Activated naive CD8-positive, alpha-beta T cell treated with anti-CD3 and anti-CD28 coated beads, Interleukin-2, amount 10 ng/mL, durations not matched to agents 7 days and 5 days (primary cell): Measurements from ENCODE around the gene CARD18. TPM values are rescaled to one million over a fixed set of nuclear protein-coding genes. Genes with fewer than 3 reads are reported as not detected.
A peak's percentile ranks its signal among the peaks of the same experiment; 100 is the strongest.
"Not testable (repeated sequence)": the region's sequence is repeated elsewhere in the genome, so short reads cannot be mapped to it uniquely, and the experiment has no call there.

Experiments
- ATAC-seq: fragments of 150-1000 bp; cut with Tn5 transposase; one replicate; pipeline ENCODE4 v1.10.0; 2021; ENCODE audit warnings: low read depth, moderate library complexity
- POLR2A ChIA-PET: fragments of 350-600 bp; sonication (Branson Sonifier 250); formaldehyde crosslinking; loops from one replicate; lab custom pipeline; 2021; ENCODE audit warnings: antibody characterized with exemption; lab: Charles Lee
- DNase-seq: peaks from one replicate; pipeline ENCODE4 v3.0.0; 2021
- H3K27ac Mint-ChIP-seq: one replicate; pipeline ENCODE4 v1.8.0; 2022; ENCODE audit warnings: mild to moderate bottlenecking, mixed read lengths
- H3K27me3 Mint-ChIP-seq: one replicate; pipeline ENCODE4 v1.8.0; 2022; ENCODE audit warnings: mild to moderate bottlenecking, moderate library complexity, mixed read lengths
- H3K36me3 Mint-ChIP-seq: one replicate; pipeline ENCODE4 v1.8.0; 2021; ENCODE audit warnings: mild to moderate bottlenecking, mixed read lengths
- H3K4me1 Mint-ChIP-seq: one replicate; pipeline ENCODE4 v1.8.0; 2021; ENCODE audit warnings: mixed read lengths
- H3K4me3 Mint-ChIP-seq: one replicate; pipeline ENCODE4 v1.8.0; 2022; ENCODE audit warnings: mild to moderate bottlenecking, moderate library complexity, mixed read lengths
- H3K9me3 Mint-ChIP-seq: one replicate; pipeline ENCODE4 v1.8.0; 2021; ENCODE audit warnings: mixed read lengths
- total RNA-seq, 2 experiments: library from RNA; stranded (reverse); gene quantifications; one replicate each; pipeline ENCODE4 v1.2.3, GENCODE V29; 2021

CARD18 gene
- total RNA-seq, 2 experiments from 2014 or later: not detected

- POLR2A ChIA-PET: no interaction called here
- H3K4me1 Mint-ChIP-seq: peaks cover 12% of the 10 kb centered on the region
- H3K27me3 Mint-ChIP-seq: peaks cover 10% of the 10 kb centered on the region
- H3K27ac Mint-ChIP-seq: no peak overlapping the region
- no peak for ATAC-seq
- peaks cover 8% of the 10 kb centered on the region for H3K9me3 Mint-ChIP-seq
- DNase-seq: no peak
- peaks cover 7% of the 10 kb centered on the region for H3K36me3 Mint-ChIP-seq
- no peak overlapping the region for H3K4me3 Mint-ChIP-seq
Observed at GRCh38 chr11:105111145-105111944, 28.2 kb downstream of the CARD18 start.

- peaks cover 8% of the 10 kb centered on the region for H3K9me3 Mint-ChIP-seq
- peaks cover 7% of the 10 kb centered on the region for H3K36me3 Mint-ChIP-seq
- DNase-seq: no peak
- peaks cover 12% of the 10 kb centered on the region for H3K4me1 Mint-ChIP-seq
- peak overlapping the region; percentile 4 for H3K4me3 Mint-ChIP-seq
- POLR2A ChIA-PET: no interaction called here
- H3K27me3 Mint-ChIP-seq: peaks cover 7% of the 10 kb centered on the region
- ATAC-seq: no peak
- H3K27ac Mint-ChIP-seq: no peak overlapping the region
Observed at GRCh38 chr11:105110688-105111030, 28.9 kb downstream of the CARD18 start.

GRCh38 chr11:105109855-105110687, 29.5 kb downstream of the CARD18 start:
- Mint-ChIP-seq H3K27me3 (peaks cover 6% of the 10 kb centered on the region), H3K4me3 (no peak overlapping the region), H3K9me3 (peaks cover 9% of the 10 kb centered on the region), H3K36me3 (peaks cover 7% of the 10 kb centered on the region), H3K4me1 (peaks cover 12% of the 10 kb centered on the region), H3K27ac (no peak overlapping the region)
- ATAC-seq: no peak
- no peak for DNase-seq
- POLR2A ChIA-PET: no interaction called here

- Mint-ChIP-seq H3K4me3 (no peak overlapping the region), H3K9me3 (peaks cover 12% of the 10 kb centered on the region), H3K36me3 (peaks cover 7% of the 10 kb centered on the region), H3K27me3 (peaks cover 6% of the 10 kb centered on the region), H3K27ac (no peak overlapping the region), H3K4me1 (peaks cover 12% of the 10 kb centered on the region)
- POLR2A ChIA-PET: no interaction called here
- no peak for ATAC-seq
- DNase-seq: no peak
Observed at GRCh38 chr11:105109321-105109720, 30.2 kb downstream of the CARD18 start.

- DNase-seq: no peak
- Mint-ChIP-seq H3K27ac (no peak overlapping the region), H3K9me3 (peaks cover 9% of the 10 kb centered on the region)
Observed at GRCh38 chr11:105108247-105108646, 31.3 kb downstream of the CARD18 start.

GRCh38 chr11:105107226-105107825, 32.2 kb downstream of the CARD18 start:
- H3K9me3 Mint-ChIP-seq, POLR2A ChIA-PET, DNase-seq, H3K27ac Mint-ChIP-seq, H3K27me3 Mint-ChIP-seq, H3K4me3 Mint-ChIP-seq, H3K36me3 Mint-ChIP-seq, ATAC-seq: not testable (repeated sequence)
- peaks cover 12% of the 10 kb centered on the region for H3K4me1 Mint-ChIP-seq

More at GRCh38 chr11:105108247-105108646, 31.3 kb downstream of the CARD18 start:
- H3K27me3 Mint-ChIP-seq: peaks cover 2% of the 10 kb centered on the region
- POLR2A ChIA-PET: no interaction called here
- no peak for ATAC-seq
- H3K36me3 Mint-ChIP-seq: peaks cover 5% of the 10 kb centered on the region
- no peak overlapping the region for H3K4me3 Mint-ChIP-seq
- H3K4me1 Mint-ChIP-seq: peaks cover 12% of the 10 kb centered on the region

- peaks cover 9% of the 10 kb centered on the region for H3K9me3 Mint-ChIP-seq
- H3K4me1 Mint-ChIP-seq: peaks cover 13% of the 10 kb centered on the region
- DNase-seq (no peak), ATAC-seq (no peak)
- POLR2A ChIA-PET: no interaction called here
- H3K36me3 Mint-ChIP-seq: peaks cover 5% of the 10 kb centered on the region
- no peak overlapping the region for H3K4me3 Mint-ChIP-seq
- no peak overlapping the region for H3K27ac Mint-ChIP-seq
- peaks cover 2% of the 10 kb centered on the region for H3K27me3 Mint-ChIP-seq
Observed at GRCh38 chr11:105106140-105106539, 33.4 kb downstream of the CARD18 start.

GRCh38 chr11:105104292-105104691, 35.3 kb downstream of the CARD18 start:
- no peak for DNase-seq
- H3K27me3 Mint-ChIP-seq: peaks cover 2% of the 10 kb centered on the region
- no peak overlapping the region for H3K4me3 Mint-ChIP-seq
- no peak overlapping the region for H3K27ac Mint-ChIP-seq
- peaks cover 17% of the 10 kb centered on the region for H3K4me1 Mint-ChIP-seq
- H3K36me3 Mint-ChIP-seq: peaks cover 10% of the 10 kb centered on the region
- POLR2A ChIA-PET: no interaction called here
- peaks cover 9% of the 10 kb centered on the region for H3K9me3 Mint-ChIP-seq
- ATAC-seq: no peak

GRCh38 chr11:105103336-105103735, 36.2 kb downstream of the CARD18 start:
- H3K27ac Mint-ChIP-seq: no peak overlapping the region

GRCh38 chr11:105102079-105102581, 37.4 kb downstream of the CARD18 start:
- POLR2A ChIA-PET, H3K9me3 Mint-ChIP-seq, H3K27ac Mint-ChIP-seq, ATAC-seq, DNase-seq, H3K4me3 Mint-ChIP-seq, H3K27me3 Mint-ChIP-seq: not testable (repeated sequence)
- Mint-ChIP-seq H3K36me3 (peaks cover 12% of the 10 kb centered on the region), H3K4me1 (peaks cover 19% of the 10 kb centered on the region)

More at GRCh38 chr11:105103336-105103735, 36.2 kb downstream of the CARD18 start:
- ATAC-seq (no peak), DNase-seq (no peak)
- POLR2A ChIA-PET: no interaction called here
- Mint-ChIP-seq H3K27me3 (peaks cover 2% of the 10 kb centered on the region), H3K9me3 (peaks cover 9% of the 10 kb centered on the region), H3K4me1 (peaks cover 19% of the 10 kb centered on the region), H3K4me3 (no peak overlapping the region), H3K36me3 (peaks cover 14% of the 10 kb centered on the region)

- ATAC-seq: peak; percentile 59
- DNase-seq: no peak
Observed at GRCh38 chr11:105100981-105101630, 38.5 kb downstream of the CARD18 start.

GRCh38 chr11:105100206-105100605, 39.4 kb downstream of the CARD18 start:
- H3K27me3 Mint-ChIP-seq: no peaks in the 10 kb centered on the region
- peak overlapping the region; percentile 95 for H3K4me3 Mint-ChIP-seq
- H3K27ac Mint-ChIP-seq: peak overlapping the region; percentile 94
- H3K9me3 Mint-ChIP-seq: peaks cover 4% of the 10 kb centered on the region
- H3K4me1 Mint-ChIP-seq: peaks cover 19% of the 10 kb centered on the region
- peak; percentile 80 for ATAC-seq
- peaks cover 18% of the 10 kb centered on the region for H3K36me3 Mint-ChIP-seq
- POLR2A ChIA-PET: no interaction called here
- DNase-seq: no peak

More at GRCh38 chr11:105100981-105101630, 38.5 kb downstream of the CARD18 start:
- peak overlapping the region; percentile 94 for H3K27ac Mint-ChIP-seq
- H3K36me3 Mint-ChIP-seq: peaks cover 12% of the 10 kb centered on the region
- no peaks in the 10 kb centered on the region for H3K27me3 Mint-ChIP-seq
- POLR2A ChIA-PET: no interaction called here
- H3K4me1 Mint-ChIP-seq: peaks cover 19% of the 10 kb centered on the region
- peak overlapping the region; percentile 95 for H3K4me3 Mint-ChIP-seq
- H3K9me3 Mint-ChIP-seq: peaks cover 5% of the 10 kb centered on the region

GRCh38 chr11:105099594-105099993, 40.0 kb downstream of the CARD18 start:
- POLR2A ChIA-PET: not testable (repeated sequence)
- ATAC-seq: peak; percentile 41

More at GRCh38 chr11:105099594-105099993, 40.0 kb downstream of the CARD18 start:
- Mint-ChIP-seq H3K27ac (peak overlapping the region; percentile 94), H3K4me1 (peaks cover 19% of the 10 kb centered on the region), H3K36me3 (peaks cover 21% of the 10 kb centered on the region), H3K4me3 (peak overlapping the region; percentile 95)
- not testable (repeated sequence) for H3K27me3 Mint-ChIP-seq, H3K9me3 Mint-ChIP-seq, DNase-seq
